ENCODE data around the gene OLIG3.

Gene OLIG3

DNA sequence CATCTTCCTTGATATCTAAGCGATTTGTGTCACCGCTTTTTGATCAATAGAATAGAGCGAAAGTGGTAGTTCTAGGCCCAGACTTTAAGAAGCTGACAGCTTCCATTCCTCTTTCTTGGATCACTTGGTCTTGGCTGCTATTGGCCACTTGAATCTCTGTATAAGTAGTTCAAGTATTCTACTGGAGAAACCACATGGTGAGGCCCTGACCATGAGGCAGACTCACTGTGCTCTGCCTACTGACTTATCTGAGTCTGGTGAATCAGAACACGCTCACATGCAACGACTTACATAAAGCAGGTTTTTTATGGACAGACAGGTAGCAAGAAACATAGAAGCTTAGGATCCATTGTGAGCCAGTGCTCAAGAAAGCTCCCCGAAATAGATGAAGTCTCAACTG, 27.0 kb downstream of the OLIG3 start:
- DNase-seq (ENCODE audit: low spot score), result no peak

DNA sequence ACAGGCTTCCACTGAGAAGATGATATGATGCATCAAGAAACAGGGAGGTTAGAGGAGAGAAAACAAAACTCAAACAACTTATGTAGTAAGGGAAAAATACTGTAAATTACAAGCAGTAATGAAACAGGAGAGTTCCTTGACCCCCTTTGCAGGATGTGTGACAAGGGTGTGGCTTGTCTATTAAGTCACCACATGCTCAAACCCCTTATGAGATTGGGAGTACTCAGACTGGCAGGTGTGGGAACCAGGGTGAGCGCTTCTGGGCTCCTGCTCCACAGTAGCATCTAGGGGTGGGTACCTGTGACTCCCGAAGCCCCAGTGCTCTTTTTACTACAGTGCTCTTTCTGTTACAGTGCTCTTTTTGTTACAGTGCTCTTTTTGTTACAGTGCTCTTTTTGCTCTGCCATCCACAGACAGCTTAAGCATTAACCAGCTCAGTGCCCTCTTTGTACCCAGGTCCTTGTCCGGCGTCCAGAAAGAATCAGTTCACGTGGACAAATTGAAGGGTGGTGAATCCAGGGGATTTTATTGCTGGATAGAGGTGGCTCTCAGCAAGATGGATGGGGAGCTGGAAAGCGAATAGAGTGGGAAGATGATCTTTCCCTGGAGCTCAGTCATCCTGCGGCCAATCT, 28.7 kb downstream of the OLIG3 start:
- no peak for DNase-seq (ENCODE audit: low spot score)

DNA sequence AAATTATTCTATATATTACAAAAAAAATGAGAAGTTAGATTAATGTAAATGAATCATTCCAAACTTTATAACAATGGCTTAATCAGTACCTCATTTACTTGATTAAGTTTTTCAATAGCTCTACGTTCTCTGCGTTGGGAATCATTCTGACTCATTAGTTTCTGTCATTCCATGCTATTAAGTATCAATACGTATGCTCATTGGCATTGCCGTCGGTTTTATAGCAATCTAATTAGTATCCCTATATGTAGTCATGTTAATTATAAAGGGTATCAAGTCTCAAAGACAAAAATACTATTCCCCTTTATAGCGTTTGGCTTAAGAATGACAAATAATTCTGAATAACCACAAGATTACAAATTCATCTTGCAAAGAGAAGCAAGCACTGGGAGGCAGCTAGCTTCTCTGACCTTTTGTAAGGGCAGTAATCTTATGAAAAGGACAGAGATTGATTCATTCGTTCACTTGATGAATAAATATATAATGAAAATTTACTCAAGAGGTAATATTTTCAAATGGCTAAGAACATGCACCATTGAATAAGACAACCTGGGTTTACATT, 41.8 kb downstream of the OLIG3 start:
- DNase-seq (ENCODE audit: low spot score), result no peak

DNA sequence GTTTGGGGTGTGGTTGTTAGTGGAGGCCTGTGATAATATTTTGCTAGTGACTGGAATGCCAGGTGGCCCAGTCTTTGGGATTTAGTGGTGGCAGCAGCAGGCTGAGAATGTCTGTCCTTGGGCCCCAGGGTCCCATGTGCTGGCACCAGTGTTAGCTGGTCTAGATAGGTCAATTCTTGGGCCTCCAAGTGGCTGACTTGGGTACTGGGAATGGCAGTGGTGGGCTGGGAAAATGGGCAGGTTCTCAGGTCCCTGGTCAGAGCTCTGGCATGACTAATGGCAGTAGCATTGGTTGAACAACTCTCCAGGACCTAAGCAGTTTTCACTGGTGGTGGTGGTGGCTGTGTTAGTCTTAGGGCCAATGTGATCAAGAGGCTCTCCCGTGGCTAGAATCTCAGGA, 50.3 kb downstream of the OLIG3 start:
- DNase-seq (ENCODE audit: low spot score), result no peak
